Stimulated activated CD8-positive, alpha-beta memory T cell treated with anti-CD3 and anti-CD28 coated beads, Interleukin-2, amount 100 ng/mL, for 1 hour (primary cell): ENCODE data around the gene SPATA13.
A peak's percentile ranks its signal among the peaks of the same experiment; 100 is the strongest.

Experiments used
- DNase-seq, 2 donors: peaks; one replicate each; pipeline ENCODE4 v3.0.0-alpha.2; 2020; ENCODE audit warnings: low read depth in 2 of 2

Gene SPATA13

GRCh38 chr13:24223341-24224231 is 63.1 kb downstream of the SPATA13 start:
- DNase-seq, result no peak

GRCh38 chr13:24224232-24224680 is 63.7 kb downstream of the SPATA13 start:
- DNase-seq, result no peak

DNA sequence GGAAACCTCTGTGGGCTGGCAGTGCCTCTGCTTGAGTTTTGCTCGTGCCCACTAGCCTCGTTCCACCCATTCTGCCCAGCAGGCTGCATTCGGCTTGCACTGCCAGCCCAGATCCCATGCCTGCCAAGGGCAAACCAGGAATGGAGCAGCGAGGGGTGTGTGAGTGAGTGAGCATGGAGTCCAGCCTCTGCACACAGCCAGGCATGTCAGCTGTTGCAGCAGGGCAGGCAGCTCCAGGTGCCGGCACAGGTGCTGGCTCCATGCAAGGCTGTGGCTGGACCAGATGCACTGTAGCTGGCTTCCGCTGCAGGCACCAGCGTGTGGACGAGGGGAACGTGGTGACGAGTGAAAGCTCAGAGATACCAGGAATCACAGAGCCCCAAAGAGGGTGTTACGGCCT is 64.5 kb downstream of the SPATA13 start:
- no peak for DNase-seq

GRCh38 chr13:24225930-24226329 is 65.4 kb downstream of the SPATA13 start:
- DNase-seq, result no peak

GRCh38 chr13:24226762-24227161 is 66.2 kb downstream of the SPATA13 start:
- no peak for DNase-seq

GRCh38 chr13:24228852-24229458 is 68.4 kb downstream of the SPATA13 start:
- DNase-seq, result no peak

DNA sequence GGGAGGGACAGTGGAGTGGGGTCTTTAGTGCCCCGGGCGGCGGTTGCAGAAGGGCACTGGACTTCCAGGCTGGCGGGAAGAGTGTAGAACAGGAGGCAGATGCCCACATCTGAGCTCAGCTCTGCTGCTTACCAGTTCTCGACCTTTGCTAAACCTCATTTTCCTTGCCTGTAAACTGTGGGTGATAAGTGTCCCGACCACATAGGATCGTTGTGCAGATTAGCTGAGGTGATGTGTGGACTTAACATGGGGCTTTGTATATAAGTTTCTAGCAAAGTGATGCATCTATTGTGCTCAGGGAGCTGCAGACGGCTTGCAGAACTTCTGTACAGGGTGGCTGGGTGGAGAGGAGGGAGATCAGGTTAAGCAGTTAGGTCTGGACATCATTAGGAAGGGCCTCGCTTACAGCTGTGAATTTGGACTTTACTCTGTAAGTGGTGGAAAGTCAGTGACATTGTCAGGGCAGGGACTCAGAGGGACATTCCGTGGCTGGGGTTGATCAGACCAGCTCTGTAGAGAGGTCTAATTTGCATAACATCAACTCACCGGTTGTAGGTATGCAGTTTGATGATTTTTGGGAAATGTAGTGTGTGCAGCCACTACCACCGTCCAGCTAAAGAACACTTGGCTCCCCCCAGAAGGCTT is 70.0 kb downstream of the SPATA13 start:
- no peak for DNase-seq

DNA sequence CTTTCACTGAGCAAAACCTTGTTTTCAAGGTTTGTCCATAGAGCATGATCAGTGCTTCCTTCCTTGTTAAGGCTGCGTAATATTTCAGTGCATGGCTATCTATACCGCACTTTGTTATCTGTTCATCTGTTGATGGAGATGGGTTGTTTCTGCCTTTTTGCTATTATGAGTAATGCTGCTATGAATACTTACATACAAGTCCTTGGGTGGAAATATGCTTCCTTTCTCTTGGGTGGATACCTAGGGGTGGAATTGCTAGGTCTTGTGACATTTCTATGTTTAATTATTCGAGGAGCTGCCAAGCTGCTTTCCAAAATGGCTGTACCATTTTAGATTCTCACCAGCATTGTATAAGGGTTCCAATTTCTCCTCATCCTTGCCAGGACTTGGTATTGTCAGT is 70.9 kb downstream of the SPATA13 start:
- DNase-seq, result no peak

DNA sequence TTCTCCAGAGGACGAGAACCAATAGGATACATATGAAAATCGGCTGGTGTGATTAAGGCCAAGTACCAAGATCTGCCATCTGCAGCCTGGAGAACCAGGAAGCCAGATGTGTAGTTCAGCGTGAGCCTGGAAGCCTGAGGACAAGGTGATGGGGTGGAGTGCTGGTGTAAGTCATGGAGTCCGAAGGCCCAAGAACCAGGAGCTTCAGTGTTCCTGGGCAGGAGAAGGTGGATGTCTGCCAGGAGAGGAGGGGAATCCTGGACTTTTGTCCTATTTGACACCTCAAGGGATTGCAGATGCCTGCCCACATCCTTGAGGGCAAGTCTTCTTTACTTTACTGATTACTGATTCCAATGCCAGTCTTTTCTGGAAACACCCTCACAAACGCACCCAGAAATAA is 71.5 kb downstream of the SPATA13 start:
- DNase-seq, result no peak

GRCh38 chr13:24232474-24232873 is 72.0 kb downstream of the SPATA13 start:
- DNase-seq, result no peak

GRCh38 chr13:24233351-24233901 is 72.9 kb downstream of the SPATA13 start:
- no peak for DNase-seq

- DNase-seq, result no peak
These were observed 73.8 kb downstream of the SPATA13 start for GRCh38 chr13:24234200-24234915.

- DNase-seq, result no peak
These were observed 76.8 kb downstream of the SPATA13 start for GRCh38 chr13:24237356-24237755.

DNA sequence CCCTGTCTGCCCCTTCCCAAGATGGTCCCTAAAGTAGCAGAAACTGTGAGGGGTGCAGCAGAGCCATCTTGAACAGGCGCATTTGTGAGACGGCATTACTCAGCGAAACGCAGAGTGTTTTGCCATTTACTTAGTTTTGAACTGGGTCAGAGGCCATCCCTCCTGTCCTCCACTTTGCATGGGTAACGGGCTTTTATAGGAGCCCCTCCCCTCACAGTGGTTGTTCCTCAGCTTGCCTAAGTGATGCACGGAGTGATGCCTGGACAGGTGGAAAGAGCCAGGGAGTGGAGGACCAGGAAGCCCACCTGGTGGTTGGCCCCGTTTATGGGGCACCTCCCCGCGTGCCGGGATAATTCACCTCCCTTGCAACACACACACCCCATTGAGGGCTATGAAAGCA is 80.8 kb downstream of the SPATA13 start:
- no peak for DNase-seq

DNA sequence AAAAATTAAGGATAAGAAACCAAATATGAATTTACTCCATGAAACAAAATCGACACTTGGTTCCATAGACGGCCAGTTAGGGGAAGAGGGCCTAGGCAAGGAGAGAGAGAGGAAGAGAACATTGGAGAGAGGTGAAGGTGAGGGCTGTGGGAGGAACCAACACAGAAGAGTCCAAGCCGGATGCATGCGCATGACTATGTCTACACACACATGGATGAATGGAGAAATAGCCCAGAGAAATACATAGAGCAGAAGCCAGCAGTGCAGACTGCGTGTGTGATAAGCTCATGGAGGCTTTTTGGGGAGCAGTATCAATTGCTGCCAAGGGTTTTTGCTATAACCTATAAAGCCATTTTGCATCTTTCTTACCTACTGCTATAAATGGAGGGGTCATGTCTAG is 81.6 kb downstream of the SPATA13 start:
- DNase-seq, result no peak

DNA sequence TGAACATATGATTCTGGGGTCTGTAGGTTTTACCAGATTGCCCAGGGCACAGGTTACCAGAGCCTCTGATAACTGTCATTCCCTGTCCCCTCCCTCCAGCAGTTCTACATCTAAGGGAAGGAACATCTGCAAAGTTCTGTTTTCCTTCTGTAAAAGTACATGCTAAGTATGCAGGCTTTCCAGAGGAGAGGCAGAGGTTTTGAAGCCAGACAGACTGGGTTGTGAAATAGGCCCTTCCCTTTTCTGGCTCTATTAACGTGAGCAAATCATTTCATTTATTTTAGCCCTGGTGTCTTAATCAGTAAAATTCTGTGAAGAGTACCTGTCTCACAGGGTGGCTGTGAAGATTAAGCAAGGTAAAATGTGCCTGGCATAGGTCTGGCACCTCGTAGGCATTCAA is 82.8 kb downstream of the SPATA13 start:
- no peak for DNase-seq

- DNase-seq, result no peak
These were observed 84.3 kb downstream of the SPATA13 start for GRCh38 chr13:24244802-24245201.

DNA sequence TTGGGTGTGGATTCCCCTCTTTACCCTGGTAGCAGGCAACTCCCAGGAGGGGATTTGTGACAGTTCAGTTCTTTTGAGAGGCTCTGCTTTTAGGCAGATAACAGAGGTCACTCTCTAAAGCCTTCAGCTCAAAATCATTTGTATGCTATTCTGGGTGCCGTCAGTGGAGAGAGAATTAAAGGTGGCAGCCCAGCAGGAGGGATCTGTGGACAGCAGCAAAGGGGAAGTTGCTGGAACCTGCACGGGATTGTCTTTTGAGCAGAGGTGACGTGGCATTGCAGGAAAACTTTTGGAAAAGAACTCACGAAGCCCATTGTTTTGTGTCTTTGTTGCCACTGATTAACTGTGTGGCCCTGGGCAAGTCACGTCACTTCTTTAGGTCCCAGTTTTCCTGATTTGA is 86.5 kb downstream of the SPATA13 start:
- DNase-seq, result no peak

DNA sequence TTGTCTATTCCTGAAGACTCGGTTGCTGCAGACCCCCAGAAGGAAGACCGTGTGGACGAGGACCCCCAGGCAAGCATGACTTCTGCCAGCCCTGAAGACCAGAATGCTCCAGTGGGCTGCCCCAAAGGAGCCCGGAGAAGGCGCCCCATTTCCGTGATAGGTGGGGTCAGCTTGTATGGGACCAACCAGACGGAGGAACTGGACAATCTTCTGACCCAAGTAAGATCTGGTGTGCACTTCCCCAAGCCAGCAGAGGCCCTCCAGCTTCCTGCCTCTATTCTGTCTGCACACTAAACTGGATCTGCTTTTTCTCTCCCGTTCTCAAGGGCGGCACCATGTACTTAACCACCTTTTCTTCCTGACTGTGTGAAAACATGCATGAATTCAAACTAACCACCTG is 89.1 kb downstream of the SPATA13 start:
- no peak for DNase-seq

DNA sequence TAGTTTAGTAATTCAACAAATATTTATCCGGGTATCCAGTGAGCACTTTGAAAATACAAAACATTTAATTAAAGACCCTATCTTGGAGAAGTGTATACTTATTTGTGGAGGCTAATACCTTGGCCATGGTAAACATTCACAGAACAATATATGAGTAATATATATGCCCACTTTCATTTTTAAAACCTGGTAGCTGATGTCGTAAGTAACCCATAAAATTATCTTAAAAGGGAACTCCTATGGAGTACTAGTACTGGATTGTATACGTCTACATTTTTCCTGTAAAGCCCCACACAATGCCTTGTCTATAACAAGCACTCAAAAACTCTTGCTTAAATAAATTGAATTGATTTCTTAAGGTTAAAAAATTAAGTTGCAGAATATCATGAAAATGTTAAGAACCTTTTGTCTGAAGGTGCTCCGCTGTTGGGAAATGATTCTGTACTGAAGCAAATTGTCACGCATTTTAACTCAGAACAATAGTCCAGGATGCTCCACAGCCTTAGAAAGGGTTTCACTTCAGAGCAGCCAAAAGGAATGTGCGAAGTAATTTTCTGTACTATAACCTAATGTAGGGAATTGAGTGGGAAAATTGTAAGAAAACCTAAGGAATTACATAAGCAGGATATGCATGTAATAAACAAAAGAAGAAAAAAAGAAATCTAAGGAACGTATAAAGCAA is 90.0 kb downstream of the SPATA13 start:
- DNase-seq, result no peak

DNA sequence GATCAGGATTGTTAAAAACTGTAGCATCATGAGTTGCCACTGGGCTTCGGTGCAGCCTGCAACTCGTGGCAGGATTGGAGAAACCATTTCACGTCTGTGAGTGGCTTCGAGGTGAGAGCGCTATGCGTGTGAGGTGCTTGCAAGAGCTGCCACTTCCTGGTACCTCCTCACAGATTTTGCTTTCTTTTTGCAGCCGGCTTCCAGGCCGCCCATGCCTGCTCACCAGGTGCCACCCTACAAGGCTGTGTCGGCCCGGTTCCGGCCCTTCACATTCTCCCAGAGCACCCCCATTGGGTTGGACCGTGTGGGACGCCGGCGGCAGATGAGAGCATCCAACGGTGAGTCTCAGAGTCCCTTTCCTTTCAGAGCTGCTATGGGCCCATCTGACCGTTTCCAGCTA is 91.0 kb downstream of the SPATA13 start:
- DNase-seq, result peak; percentile 57 to 61
